ENCODE data around the gene PLEKHA5.

PLEKHA5 gene

DNA sequence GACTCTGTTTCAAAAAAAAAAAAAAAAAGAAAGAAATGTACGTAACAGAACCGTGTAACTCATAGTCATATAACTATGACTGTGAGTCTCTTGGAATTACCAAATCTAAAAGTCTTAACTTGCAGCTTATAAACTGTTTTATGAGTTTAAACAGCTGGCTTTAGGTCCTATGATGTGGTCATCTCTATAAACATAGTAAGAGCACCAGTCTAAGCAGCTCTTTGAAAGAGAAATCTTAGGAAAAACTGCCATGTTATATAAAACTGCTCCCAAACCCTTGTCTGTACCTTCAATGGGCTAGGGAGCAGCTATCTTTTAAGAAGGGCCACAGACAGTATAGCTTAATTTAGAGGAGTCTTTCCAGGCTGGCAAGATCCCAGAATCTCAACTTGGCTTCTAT is 194.3 kb downstream of the PLEKHA5 start:
- TF ChIP-seq CTCF (IDR thresholded peaks at IDR 0.05) = no peak

DNA sequence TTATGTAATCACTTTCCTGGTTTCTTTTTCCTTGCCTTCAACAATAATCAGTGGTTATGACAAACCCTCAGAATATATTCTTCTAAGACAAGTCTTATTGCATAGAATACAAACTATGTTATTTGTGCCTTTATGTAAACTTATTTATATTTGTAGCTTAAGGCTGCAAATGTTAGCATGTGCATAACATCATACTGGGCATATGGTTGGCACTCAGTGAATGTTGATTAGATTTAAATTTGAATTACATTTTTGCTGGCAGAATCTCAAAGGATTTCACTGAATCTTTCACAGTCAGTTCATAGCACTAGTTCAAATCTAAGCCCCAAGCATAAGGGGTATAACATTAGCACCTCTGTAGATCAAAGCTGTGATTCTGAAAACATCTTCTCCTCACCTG is 196.6 kb downstream of the PLEKHA5 start:
- TF ChIP-seq CTCF (IDR thresholded peaks at IDR 0.05) = no peak

DNA sequence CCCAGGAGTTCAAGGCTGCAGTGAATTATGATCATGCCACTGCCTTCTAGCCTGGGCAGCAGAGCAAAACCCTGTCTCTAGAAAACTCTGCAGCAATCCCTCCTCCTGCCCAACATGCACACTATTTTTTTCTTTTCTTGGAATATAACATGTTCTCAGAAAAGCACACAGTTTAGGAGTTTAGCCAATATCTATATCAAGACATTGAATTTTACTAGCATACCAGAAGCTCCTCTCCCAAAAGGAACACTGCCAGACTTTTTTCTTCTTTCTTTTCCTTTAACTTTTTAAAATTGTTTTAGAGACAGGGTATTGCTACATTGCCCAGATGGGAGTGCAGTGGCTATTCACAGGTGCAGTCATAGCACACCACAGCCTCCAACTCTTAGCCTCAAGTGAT is 202.7 kb downstream of the PLEKHA5 start:
- no peak for TF ChIP-seq CTCF (IDR thresholded peaks at IDR 0.05)

GRCh38 chr12:19338405-19338804 is 208.9 kb downstream of the PLEKHA5 start:
- no peak for TF ChIP-seq CTCF (IDR thresholded peaks at IDR 0.05)

DNA sequence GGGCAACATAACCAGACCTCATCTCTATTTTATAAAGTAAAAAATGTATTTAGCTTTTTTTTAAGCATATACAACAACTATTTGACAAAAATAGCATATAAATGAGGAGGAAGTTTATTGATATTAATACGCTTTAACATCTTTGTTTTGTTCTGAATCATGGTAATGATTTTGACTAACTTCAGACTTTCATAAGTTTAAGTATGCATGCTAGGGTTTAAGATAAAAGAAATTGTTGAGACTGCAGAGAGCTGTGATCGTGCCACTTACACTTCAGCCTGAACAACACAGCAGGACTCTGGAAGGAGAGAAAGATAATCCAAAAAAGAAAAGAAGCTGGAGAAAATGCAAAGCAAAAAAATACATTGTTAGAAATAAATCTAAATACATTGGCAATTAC is 221.8 kb downstream of the PLEKHA5 start:
- no peak for TF ChIP-seq CTCF (IDR thresholded peaks at IDR 0.05)

DNA sequence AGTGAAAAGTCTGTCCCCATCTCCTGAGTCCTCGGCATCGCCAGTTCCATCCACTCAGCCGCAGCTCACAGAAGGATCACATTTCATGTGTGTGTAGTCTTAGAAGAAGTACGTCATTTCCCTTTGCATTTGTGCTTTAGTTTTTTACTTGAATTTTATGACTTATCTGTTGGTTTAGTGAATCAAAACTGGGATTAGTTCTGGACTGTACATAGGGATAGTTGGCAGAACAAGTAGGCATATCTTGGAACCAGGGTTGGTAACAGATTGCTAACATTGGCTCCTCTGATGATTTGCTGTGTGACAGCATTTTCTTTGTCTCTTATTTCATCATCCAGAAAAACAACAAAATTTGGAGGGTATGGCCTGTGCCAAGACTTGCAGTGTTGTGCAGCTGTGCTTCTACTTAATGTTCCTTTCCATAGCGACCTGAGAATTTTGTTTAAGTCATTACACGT is 240.2 kb downstream of the PLEKHA5 start:
- TF ChIP-seq CTCF (IDR thresholded peaks at IDR 0.05) = no peak

GRCh38 chr12:19373586-19373985 is 244.1 kb downstream of the PLEKHA5 start:
- TF ChIP-seq CTCF (IDR thresholded peaks at IDR 0.05) = no peak

DNA sequence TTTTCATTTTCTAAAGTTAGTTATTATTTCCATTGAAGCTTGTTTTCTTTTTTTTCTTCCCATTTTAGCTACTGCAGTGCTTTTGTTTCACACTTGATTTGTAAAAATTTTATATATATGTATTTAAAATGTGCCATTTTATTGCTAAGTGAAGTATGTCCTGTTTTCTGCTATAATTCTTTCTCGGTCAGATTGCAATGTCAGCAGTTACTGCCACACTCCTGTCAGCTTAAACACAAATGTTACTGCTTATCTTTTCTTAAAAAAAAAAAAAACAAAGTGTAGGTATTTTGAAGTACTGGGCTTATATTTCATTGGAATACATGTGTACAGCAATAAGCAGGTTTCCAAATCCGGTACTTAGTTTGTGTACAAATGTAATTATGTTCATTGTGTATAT is 246.4 kb downstream of the PLEKHA5 start:
- no peak for TF ChIP-seq CTCF (IDR thresholded peaks at IDR 0.05)
